ENCODE results near the gene GNRHR. TPM values are rescaled to one million over a fixed set of nuclear protein-coding genes. Genes with fewer than 3 reads are reported as not detected.

The GNRHR gene
- total and polyA plus RNA-seq, 10 donors = 0.37 TPM; not detected in 9

DNA sequence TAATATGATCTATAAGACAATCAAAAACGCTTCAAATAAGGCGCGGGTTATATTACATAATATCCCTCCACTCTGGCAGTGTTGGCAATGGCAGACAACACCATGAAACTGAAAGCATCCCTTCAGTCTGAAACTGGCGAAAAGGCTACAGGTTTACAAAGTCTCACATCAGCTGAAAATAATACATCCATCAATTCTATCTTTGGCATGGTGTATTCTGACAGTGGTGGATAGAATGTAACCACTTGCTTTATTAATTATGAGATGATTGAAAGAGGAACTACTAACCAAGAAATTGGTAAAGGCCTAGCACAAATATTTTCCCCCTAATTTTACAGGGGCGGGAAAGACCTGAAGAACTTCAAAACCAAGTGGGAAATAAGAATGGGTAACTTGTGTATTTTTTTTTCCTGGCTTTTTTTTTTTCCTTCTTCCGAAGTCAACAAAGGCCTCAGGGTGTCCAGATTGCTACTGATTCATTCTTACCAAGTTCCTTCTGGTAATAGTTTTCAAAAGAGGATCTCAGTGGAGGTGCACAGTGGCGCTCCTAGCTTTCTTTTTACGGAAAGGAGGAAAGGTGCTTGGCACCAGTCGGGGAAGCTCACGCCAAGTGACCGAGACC is 54.0 kb downstream of the GNRHR start:
- Histone ChIP-seq H3K4me3 (peak overlapping the region; percentile 70 to 93 (median 89)), H3K27ac (peak overlapping the region; percentile 86 to 95 (median 92)), H3K27me3 (replicated peaks in 1 of 7) (no peaks in the 10 kb centered on the region), H3K36me3 (peaks cover 0 to 10% (median 0%) of the 10 kb centered on the region in 6 donors), H3K9me3 (no peaks in the 10 kb centered on the region), H3K4me1 (peaks cover 5 to 61% (median 37%) of the 10 kb centered on the region in 6 donors)
- intact Hi-C loops (cut with DNase I; ENCODE audit: low total_unique reads) = no loop called here
- no peak for TF ChIP-seq POLR2A (IDR thresholded peaks at IDR 0.05)
- TF ChIP-seq, protein P1, sequence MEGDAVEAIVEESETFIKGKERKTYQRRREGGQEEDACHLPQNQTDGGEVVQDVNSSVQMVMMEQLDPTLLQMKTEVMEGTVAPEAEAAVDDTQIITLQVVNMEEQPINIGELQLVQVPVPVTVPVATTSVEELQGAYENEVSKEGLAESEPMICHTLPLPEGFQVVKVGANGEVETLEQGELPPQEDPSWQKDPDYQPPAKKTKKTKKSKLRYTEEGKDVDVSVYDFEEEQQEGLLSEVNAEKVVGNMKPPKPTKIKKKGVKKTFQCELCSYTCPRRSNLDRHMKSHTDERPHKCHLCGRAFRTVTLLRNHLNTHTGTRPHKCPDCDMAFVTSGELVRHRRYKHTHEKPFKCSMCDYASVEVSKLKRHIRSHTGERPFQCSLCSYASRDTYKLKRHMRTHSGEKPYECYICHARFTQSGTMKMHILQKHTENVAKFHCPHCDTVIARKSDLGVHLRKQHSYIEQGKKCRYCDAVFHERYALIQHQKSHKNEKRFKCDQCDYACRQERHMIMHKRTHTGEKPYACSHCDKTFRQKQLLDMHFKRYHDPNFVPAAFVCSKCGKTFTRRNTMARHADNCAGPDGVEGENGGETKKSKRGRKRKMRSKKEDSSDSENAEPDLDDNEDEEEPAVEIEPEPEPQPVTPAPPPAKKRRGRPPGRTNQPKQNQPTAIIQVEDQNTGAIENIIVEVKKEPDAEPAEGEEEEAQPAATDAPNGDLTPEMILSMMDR (IDR thresholded peaks at IDR 0.05 in 8 of 11, conservative IDR thresholded peaks at IDR 0.05 in 3 of 11) = no peak
- no peak for TF ChIP-seq POLR2AphosphoS5 (IDR thresholded peaks at IDR 0.05)
- no peak for DNase-seq
- 11 to 19% (median 17%) methylated on average over 11 of the region's 11 CpGs for WGBS, 5 donors

DNA sequence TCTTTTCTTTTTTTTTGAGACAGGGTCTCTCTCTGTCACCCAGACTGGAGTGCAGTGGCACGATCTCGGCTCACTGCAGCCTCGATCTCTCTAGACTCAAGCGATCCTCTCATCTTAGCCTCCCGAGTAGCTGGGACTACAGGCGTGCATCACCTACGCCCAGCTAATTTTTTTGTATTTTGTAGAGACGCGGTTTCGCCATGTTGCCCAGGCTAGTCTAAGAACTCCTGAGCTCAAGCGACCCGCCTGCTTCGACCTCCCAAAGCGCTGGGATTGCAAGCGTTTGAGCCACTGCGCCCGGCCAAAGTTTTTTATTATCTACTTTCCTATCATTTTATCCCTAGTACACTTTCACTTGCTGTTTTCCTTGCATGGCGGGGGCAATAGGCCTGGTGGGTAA is 54.6 kb downstream of the GNRHR start:
- 90 to 95% (median 94%) methylated on average over 18 of the region's 18 CpGs for WGBS, 5 donors
- intact Hi-C loops (cut with DNase I; ENCODE audit: low total_unique reads) = loop anchor here (10.0 kb wide), 1 partner anchor 145 kb away; the partner anchor contains the start of gene STAP1
- H3K36me3 ChIP-seq = peaks cover 0 to 16% (median 0%) of the 10 kb centered on the region in 6 donors
- H3K4me1 ChIP-seq = peaks cover 5 to 57% (median 37%) of the 10 kb centered on the region in 6 donors
- H3K9me3 ChIP-seq = no peaks in the 10 kb centered on the region
- H3K4me3 ChIP-seq = peak overlapping the region in 4 of 8 donors; percentile 81 to 93 (median 90)
- H3K27me3 ChIP-seq (replicated peaks in 1 of 7) = no peaks in the 10 kb centered on the region
- DNase-seq = no peak
- TF ChIP-seq, protein P1 (IDR thresholded peaks at IDR 0.05 in 8 of 11, conservative IDR thresholded peaks at IDR 0.05 in 3 of 11) = no peak
- TF ChIP-seq POLR2A (IDR thresholded peaks at IDR 0.05) = no peak
- peak overlapping the region in 3 of 8 donors; percentile 94 to 95 (median 94) for H3K27ac ChIP-seq

- H3K4me1 ChIP-seq = peaks cover 5 to 57% (median 34%) of the 10 kb centered on the region in 6 donors
- DNase-seq = no peak
- TF ChIP-seq POLR2A (IDR thresholded peaks at IDR 0.05) = no peak
- no peak for TF ChIP-seq POLR2AphosphoS5 (IDR thresholded peaks at IDR 0.05)
- TF ChIP-seq, protein P1 (IDR thresholded peaks at IDR 0.05 in 8 of 11, conservative IDR thresholded peaks at IDR 0.05 in 3 of 11) = no peak
- peaks cover 0 to 28% (median 2%) of the 10 kb centered on the region in 6 donors for H3K36me3 ChIP-seq
- H3K27ac ChIP-seq = no peak overlapping the region
- H3K4me3 ChIP-seq = no peak overlapping the region
- intact Hi-C loops (cut with DNase I; ENCODE audit: low total_unique reads) = loop anchor here (10.0 kb wide), 1 partner anchor 143 kb away; the partner anchor contains the start of gene STAP1
- H3K27me3 ChIP-seq (replicated peaks in 1 of 7) = no peaks in the 10 kb centered on the region
- WGBS, 5 donors = 76 to 94% (median 81%) methylated on average over 7 of the region's 7 CpGs
- no peaks in the 10 kb centered on the region for H3K9me3 ChIP-seq
These were observed 56.1 kb downstream of the GNRHR start for GRCh38 chr4:67697860-67698687.

- WGBS, 5 donors = 93 to 97% (median 95%) methylated on average over 2 of the region's 2 CpGs
These were observed 58.1 kb downstream of the GNRHR start for GRCh38 chr4:67696061-67696460.

More at GRCh38 chr4:67696061-67696460, 58.1 kb downstream of the GNRHR start:
- H3K9me3 ChIP-seq = peaks cover 0 to 7% (median 0%) of the 10 kb centered on the region in 8 donors
- H3K27ac ChIP-seq = no peak overlapping the region
- H3K4me1 ChIP-seq = peaks cover 0 to 41% (median 18%) of the 10 kb centered on the region in 6 donors
- no peak overlapping the region for H3K4me3 ChIP-seq
- H3K36me3 ChIP-seq = peaks cover 0 to 49% (median 19%) of the 10 kb centered on the region in 6 donors
- intact Hi-C loops (cut with DNase I; ENCODE audit: low total_unique reads) = loop anchor here (10.0 kb wide), 1 partner anchor 141 kb away; the partner anchor contains the start of gene STAP1
- no peak for TF ChIP-seq POLR2AphosphoS5 (IDR thresholded peaks at IDR 0.05)
- TF ChIP-seq POLR2A (IDR thresholded peaks at IDR 0.05) = no peak
- TF ChIP-seq, protein P1 (IDR thresholded peaks at IDR 0.05 in 8 of 11, conservative IDR thresholded peaks at IDR 0.05 in 3 of 11) = no peak
- no peaks in the 10 kb centered on the region for H3K27me3 ChIP-seq (replicated peaks in 1 of 7)
- DNase-seq = no peak

Data from spleen (tissue), 11 donors.